DOHH2 (cell line): ENCODE measurements around the gene MICAL3.

Experiments used
- CTCF ChIP-seq: fragments of 200-600 bp; sonication (generic); IDR thresholded peaks from one replicate; pipeline ENCODE4 v1.5.1; 2014; ENCODE audit warnings: antibody characterized with exemption, mild to moderate bottlenecking, low read depth, low read length; ENCODE audit not compliant: poor library complexity, severe bottlenecking
- EZH2phosphoT487 ChIP-seq: fragments of 200-600 bp; sonication (generic); IDR thresholded peaks from 2 replicates; pipeline ENCODE4 v1.6.1; 2017; ENCODE audit warnings: borderline replicate concordance, mild to moderate bottlenecking, antibody characterized with exemption, low read length, moderate library complexity, mixed read lengths

- no peak for TF ChIP-seq CTCF
- TF ChIP-seq EZH2phosphoT487: no peak
These were observed 145.4 kb downstream of the MICAL3 start for GRCh38 chr22:17878941-17879340.
